IPS-18a (cell line): ENCODE data around the gene GRIP2.

Experiments used
- H3K27ac ChIP-seq: one replicate; pipeline ENCODE4 v1.5.1; 2013; ENCODE audit warnings: low read length
- H3K27me3 ChIP-seq: one replicate; pipeline ENCODE4 v1.6.1; 2013; ENCODE audit warnings: mild to moderate bottlenecking, low read length; ENCODE audit not compliant: control insufficient read depth, insufficient read depth
- H3K36me3 ChIP-seq: one replicate; pipeline ENCODE4 v1.6.1; 2013; ENCODE audit warnings: low read depth, low read length; ENCODE audit not compliant: control insufficient read depth
- H3K4me1 ChIP-seq: one replicate; pipeline ENCODE4 v1.6.1; 2013; ENCODE audit warnings: low read depth, low read length; ENCODE audit not compliant: control insufficient read depth
- H3K4me3 ChIP-seq: one replicate; pipeline ENCODE4 v1.5.1; 2013; ENCODE audit warnings: low read length
- H3K9ac ChIP-seq: one replicate; pipeline ENCODE4 v1.6.1; 2013; ENCODE audit warnings: mild to moderate bottlenecking, low read length, moderate library complexity
- H3K9me3 ChIP-seq: one replicate; pipeline ENCODE4 v1.6.1; 2013; ENCODE audit warnings: low read depth, low read length; ENCODE audit not compliant: control insufficient read depth

GRIP2 gene

GRCh38 chr3:14474363-14475081 is 65.6 kb downstream of the GRIP2 start:
- Histone ChIP-seq H3K4me3 (no peak overlapping the region), H3K9ac (no peak overlapping the region), H3K36me3 (peaks cover 68% of the 10 kb centered on the region)

GRCh38 chr3:14473411-14473891 is 66.7 kb downstream of the GRIP2 start:
- H3K36me3 ChIP-seq = peaks cover 62% of the 10 kb centered on the region
- no peak overlapping the region for H3K4me3 ChIP-seq
- no peak overlapping the region for H3K27ac ChIP-seq
- no peaks in the 10 kb centered on the region for H3K4me1 ChIP-seq
- no peak overlapping the region for H3K9ac ChIP-seq
- H3K9me3 ChIP-seq = no peaks in the 10 kb centered on the region
- H3K27me3 ChIP-seq = no peaks in the 10 kb centered on the region

More at GRCh38 chr3:14474363-14475081, 65.6 kb downstream of the GRIP2 start:
- Histone ChIP-seq H3K4me1 (no peaks in the 10 kb centered on the region), H3K9me3 (no peaks in the 10 kb centered on the region), H3K27ac (no peak overlapping the region), H3K27me3 (no peaks in the 10 kb centered on the region)

- Histone ChIP-seq H3K9me3 (no peaks in the 10 kb centered on the region), H3K27me3 (no peaks in the 10 kb centered on the region), H3K36me3 (peaks cover 56% of the 10 kb centered on the region), H3K9ac (no peak overlapping the region), H3K4me3 (no peak overlapping the region), H3K27ac (no peak overlapping the region), H3K4me1 (no peaks in the 10 kb centered on the region)
These were observed 67.4 kb downstream of the GRIP2 start for GRCh38 chr3:14472471-14473351.

GRCh38 chr3:14471690-14472089 is 68.5 kb downstream of the GRIP2 start:
- Histone ChIP-seq H3K36me3 (peaks cover 52% of the 10 kb centered on the region), H3K4me3 (no peak overlapping the region), H3K27me3 (no peaks in the 10 kb centered on the region), H3K27ac (no peak overlapping the region), H3K9ac (no peak overlapping the region), H3K9me3 (no peaks in the 10 kb centered on the region), H3K4me1 (no peaks in the 10 kb centered on the region)

- Histone ChIP-seq H3K9me3 (no peaks in the 10 kb centered on the region), H3K27ac (no peak overlapping the region), H3K36me3 (peaks cover 52% of the 10 kb centered on the region), H3K4me1 (no peaks in the 10 kb centered on the region), H3K9ac (no peak overlapping the region), H3K27me3 (no peaks in the 10 kb centered on the region), H3K4me3 (no peak overlapping the region)
These were observed 69.1 kb downstream of the GRIP2 start for GRCh38 chr3:14471016-14471415.

GRCh38 chr3:14470461-14470860 is 69.7 kb downstream of the GRIP2 start:
- no peak overlapping the region for H3K4me3 ChIP-seq
- H3K27ac ChIP-seq = no peak overlapping the region
- no peak overlapping the region for H3K9ac ChIP-seq
- peaks cover 48% of the 10 kb centered on the region for H3K36me3 ChIP-seq
- no peaks in the 10 kb centered on the region for H3K27me3 ChIP-seq
- H3K4me1 ChIP-seq = no peaks in the 10 kb centered on the region
- no peaks in the 10 kb centered on the region for H3K9me3 ChIP-seq

GRCh38 chr3:14468621-14468981 is 71.5 kb downstream of the GRIP2 start:
- Histone ChIP-seq H3K9me3 (no peaks in the 10 kb centered on the region), H3K9ac (no peak overlapping the region), H3K27ac (no peak overlapping the region), H3K36me3 (peaks cover 44% of the 10 kb centered on the region), H3K27me3 (no peaks in the 10 kb centered on the region), H3K4me1 (no peaks in the 10 kb centered on the region), H3K4me3 (no peak overlapping the region)

- Histone ChIP-seq H3K9me3 (no peaks in the 10 kb centered on the region), H3K36me3 (peaks cover 42% of the 10 kb centered on the region), H3K27me3 (no peaks in the 10 kb centered on the region), H3K27ac (no peak overlapping the region), H3K4me1 (no peaks in the 10 kb centered on the region), H3K4me3 (no peak overlapping the region), H3K9ac (no peak overlapping the region)
These were observed 72.1 kb downstream of the GRIP2 start for GRCh38 chr3:14467814-14468620.

GRCh38 chr3:14466179-14466903 is 73.8 kb downstream of the GRIP2 start:
- Histone ChIP-seq H3K36me3 (peaks cover 43% of the 10 kb centered on the region), H3K27ac (no peak overlapping the region), H3K27me3 (no peaks in the 10 kb centered on the region), H3K4me1 (peaks cover 3% of the 10 kb centered on the region), H3K4me3 (no peak overlapping the region), H3K9me3 (no peaks in the 10 kb centered on the region), H3K9ac (no peak overlapping the region)

- no peak overlapping the region for H3K9ac ChIP-seq
- no peak overlapping the region for H3K4me3 ChIP-seq
- peaks cover 42% of the 10 kb centered on the region for H3K36me3 ChIP-seq
- no peak overlapping the region for H3K27ac ChIP-seq
- no peaks in the 10 kb centered on the region for H3K9me3 ChIP-seq
- H3K4me1 ChIP-seq = peaks cover 3% of the 10 kb centered on the region
- no peaks in the 10 kb centered on the region for H3K27me3 ChIP-seq
These were observed 74.7 kb downstream of the GRIP2 start for GRCh38 chr3:14465425-14465824.

GRCh38 chr3:14464521-14464920 is 75.6 kb downstream of the GRIP2 start:
- H3K36me3 ChIP-seq = peaks cover 39% of the 10 kb centered on the region
- H3K4me1 ChIP-seq = peaks cover 3% of the 10 kb centered on the region
- no peak overlapping the region for H3K4me3 ChIP-seq
- no peaks in the 10 kb centered on the region for H3K27me3 ChIP-seq
- no peak overlapping the region for H3K27ac ChIP-seq
- no peaks in the 10 kb centered on the region for H3K9me3 ChIP-seq
- no peak overlapping the region for H3K9ac ChIP-seq
